ENCODE results near the gene LDLR.
"Not testable (repeated sequence)": the region's sequence is repeated elsewhere in the genome, so short reads cannot be mapped to it uniquely, and the experiment has no call there.

Gene LDLR

GRCh38 chr19:11172576-11172975 is 83.3 kb downstream of the LDLR start:
- no peak overlapping the region for H3K4me3 ChIP-seq (replicated peaks in 1 of 2; ENCODE audit: low read depth in 2 of 2, low read length in 2 of 2)
- DNase-seq (ENCODE audit: low read depth in 2 of 2): no peak
- TF ChIP-seq, protein P1, sequence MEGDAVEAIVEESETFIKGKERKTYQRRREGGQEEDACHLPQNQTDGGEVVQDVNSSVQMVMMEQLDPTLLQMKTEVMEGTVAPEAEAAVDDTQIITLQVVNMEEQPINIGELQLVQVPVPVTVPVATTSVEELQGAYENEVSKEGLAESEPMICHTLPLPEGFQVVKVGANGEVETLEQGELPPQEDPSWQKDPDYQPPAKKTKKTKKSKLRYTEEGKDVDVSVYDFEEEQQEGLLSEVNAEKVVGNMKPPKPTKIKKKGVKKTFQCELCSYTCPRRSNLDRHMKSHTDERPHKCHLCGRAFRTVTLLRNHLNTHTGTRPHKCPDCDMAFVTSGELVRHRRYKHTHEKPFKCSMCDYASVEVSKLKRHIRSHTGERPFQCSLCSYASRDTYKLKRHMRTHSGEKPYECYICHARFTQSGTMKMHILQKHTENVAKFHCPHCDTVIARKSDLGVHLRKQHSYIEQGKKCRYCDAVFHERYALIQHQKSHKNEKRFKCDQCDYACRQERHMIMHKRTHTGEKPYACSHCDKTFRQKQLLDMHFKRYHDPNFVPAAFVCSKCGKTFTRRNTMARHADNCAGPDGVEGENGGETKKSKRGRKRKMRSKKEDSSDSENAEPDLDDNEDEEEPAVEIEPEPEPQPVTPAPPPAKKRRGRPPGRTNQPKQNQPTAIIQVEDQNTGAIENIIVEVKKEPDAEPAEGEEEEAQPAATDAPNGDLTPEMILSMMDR (IDR thresholded peaks at IDR 0.05; ENCODE audit: low read depth, low read length): no peak

- TF ChIP-seq, protein P1 (IDR thresholded peaks at IDR 0.05; ENCODE audit: low read depth, low read length): no peak
- H3K4me3 ChIP-seq (replicated peaks in 1 of 2; ENCODE audit: low read depth in 2 of 2, low read length in 2 of 2): no peak overlapping the region
- DNase-seq (ENCODE audit: low read depth in 2 of 2): no peak
Measured at GRCh38 chr19:11173516-11174155, 84.4 kb downstream of the LDLR start.

- DNase-seq (ENCODE audit: low read depth in 2 of 2): no peak
- TF ChIP-seq, protein P1 (IDR thresholded peaks at IDR 0.05; ENCODE audit: low read depth, low read length): no peak
- no peak overlapping the region for H3K4me3 ChIP-seq (replicated peaks in 1 of 2; ENCODE audit: low read depth in 2 of 2, low read length in 2 of 2)
Measured at GRCh38 chr19:11174336-11174735, 85.1 kb downstream of the LDLR start.

DNA sequence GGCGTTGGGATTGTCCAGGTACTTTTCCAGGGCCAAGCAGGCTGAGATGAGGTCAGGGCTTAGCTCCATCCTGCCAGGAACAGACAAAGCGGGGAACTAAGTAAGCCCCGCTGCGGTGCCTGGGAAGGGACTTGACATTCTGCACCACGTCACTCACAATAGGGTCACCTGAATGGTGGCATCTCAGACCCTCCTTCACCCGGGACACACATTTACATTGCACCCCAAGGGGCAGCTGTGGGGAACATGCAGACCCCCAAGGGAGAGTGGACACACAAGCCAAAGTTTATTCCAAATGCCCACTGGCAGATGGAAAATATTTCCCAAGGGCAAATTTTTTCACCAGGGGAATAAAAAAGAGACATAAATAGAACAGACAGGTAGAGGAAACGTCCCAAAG is 86.7 kb downstream of the LDLR start:
- DNase-seq (ENCODE audit: low read depth in 2 of 2): no peak
- TF ChIP-seq, protein P1 (IDR thresholded peaks at IDR 0.05; ENCODE audit: low read depth, low read length): no peak
- no peak overlapping the region for H3K4me3 ChIP-seq (replicated peaks in 1 of 2; ENCODE audit: low read depth in 2 of 2, low read length in 2 of 2)

DNA sequence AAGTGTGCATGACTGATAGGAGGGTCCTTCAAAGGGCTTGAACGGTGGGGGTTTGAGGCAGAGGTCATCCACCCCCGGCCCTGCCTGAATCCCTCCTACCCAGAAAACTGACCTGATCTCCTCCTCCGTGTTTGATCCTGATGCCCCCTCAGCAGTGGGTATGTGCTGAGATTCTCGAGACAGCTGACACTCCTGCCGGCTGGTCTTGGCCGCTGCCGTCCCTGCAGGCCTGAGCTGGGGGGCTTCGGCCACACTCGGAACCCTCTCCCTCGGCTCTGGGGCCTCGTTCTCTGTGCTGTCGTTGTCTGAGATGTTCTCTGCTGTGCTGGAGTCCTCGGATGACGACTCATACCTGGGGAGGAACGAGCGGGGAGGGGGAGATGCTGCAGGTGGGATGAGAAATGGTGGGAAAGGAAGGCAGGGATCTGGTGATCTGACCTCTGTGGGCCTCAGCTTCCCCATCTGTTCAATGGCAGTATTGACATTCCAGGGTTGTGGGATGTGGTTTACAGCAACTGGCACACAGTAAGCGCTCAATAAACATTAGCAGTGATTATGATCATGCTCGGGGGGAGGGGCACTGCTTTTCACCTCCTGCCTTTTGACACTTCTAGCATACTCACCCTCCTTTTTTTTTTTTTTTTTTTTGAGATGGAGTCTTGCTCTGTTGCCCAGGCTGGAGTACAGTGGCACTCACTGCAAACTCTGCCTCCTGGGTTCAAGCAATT is 87.4 kb downstream of the LDLR start:
- DNase-seq (ENCODE audit: low read depth in 2 of 2): no peak
- TF ChIP-seq, protein P1 (IDR thresholded peaks at IDR 0.05; ENCODE audit: low read depth, low read length): no peak
- H3K4me3 ChIP-seq (replicated peaks in 1 of 2; ENCODE audit: low read depth in 2 of 2, low read length in 2 of 2): no peak overlapping the region

DNA sequence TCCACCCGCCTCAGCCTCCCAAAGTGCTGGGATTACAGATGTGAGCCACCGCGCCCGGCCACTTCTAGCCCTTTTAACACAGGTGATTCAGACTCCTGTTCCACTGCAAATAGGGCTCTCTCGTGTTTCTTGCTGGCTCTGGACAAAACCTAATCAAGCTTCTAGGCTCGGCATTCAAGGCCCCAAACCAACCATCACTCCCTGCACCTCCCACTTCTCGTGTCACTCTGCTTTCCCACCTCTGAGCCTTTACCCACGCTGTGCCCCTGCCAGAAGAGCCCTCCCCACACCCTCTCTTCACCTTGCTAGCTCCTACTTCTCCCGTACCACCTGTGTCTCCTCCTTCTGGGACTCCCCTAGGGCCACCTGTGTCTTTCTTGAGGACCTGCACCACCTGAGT is 88.3 kb downstream of the LDLR start:
- TF ChIP-seq, protein P1 (IDR thresholded peaks at IDR 0.05; ENCODE audit: low read depth, low read length): no peak
- H3K4me3 ChIP-seq (replicated peaks in 1 of 2; ENCODE audit: low read depth in 2 of 2, low read length in 2 of 2): no peak overlapping the region
- no peak for DNase-seq (ENCODE audit: low read depth in 2 of 2)

- not testable (repeated sequence) for DNase-seq (ENCODE audit: low read depth in 2 of 2); H3K4me3 ChIP-seq (replicated peaks in 1 of 2; ENCODE audit: low read depth in 2 of 2, low read length in 2 of 2)
Measured at GRCh38 chr19:11179145-11179465, 89.8 kb downstream of the LDLR start.
